ENCODE measurements around the gene ALDH5A1. TPM values are rescaled to one million over a fixed set of nuclear protein-coding genes. Genes with fewer than 3 reads are reported as not detected.

Gene ALDH5A1
- polyA plus RNA-seq, 5 donors = 9.2 to 13.8 (median 12.2) TPM

DNA sequence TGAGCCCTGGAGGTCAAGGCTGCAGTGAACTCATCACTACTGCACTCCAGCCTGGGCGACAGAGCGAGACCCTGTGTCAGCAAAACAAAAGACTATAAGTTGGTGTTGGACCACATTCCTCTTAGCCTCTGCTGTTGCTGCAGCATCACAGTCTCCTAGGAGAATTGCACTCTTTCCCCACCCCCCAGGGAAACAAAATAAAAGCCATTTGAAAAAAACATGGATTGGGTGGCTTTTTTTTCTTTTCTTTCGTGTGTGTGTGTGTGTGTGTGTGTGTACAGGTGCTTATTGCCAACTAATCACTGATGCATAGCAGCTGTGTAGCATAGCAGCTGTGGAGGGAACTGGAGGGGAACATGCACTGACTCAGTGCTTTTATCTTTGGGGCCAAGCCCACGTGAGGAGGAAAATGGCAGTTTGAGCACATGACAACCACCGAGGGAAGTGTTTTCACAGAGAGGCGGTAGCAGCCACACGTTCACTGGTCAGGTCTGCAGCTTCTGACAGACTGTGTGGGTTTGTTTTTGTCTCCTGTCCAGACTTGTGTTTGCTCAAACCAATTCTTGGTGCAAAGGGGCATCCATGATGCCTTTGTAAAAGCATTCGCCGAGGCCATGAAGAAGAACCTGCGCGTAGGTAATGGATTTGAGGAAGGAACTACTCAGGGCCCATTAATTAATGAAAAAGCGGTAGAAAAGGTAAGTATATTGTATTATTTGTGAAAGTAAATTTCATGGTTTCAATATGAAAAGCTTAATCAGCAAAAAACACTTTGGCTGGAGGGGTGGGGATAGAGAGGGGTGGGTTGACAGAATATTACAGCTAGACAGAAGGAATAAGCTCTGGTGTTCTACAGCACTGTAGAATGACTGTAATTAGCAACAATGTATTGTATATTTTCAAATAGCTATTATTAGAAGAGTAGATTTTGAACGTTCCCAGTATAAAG lies 27.7 kb downstream of the ALDH5A1 start:
- no peak for DNase-seq

- DNase-seq = no peak
Measured at GRCh38 chr6:24524329-24524728, 29.6 kb downstream of the ALDH5A1 start.

DNA sequence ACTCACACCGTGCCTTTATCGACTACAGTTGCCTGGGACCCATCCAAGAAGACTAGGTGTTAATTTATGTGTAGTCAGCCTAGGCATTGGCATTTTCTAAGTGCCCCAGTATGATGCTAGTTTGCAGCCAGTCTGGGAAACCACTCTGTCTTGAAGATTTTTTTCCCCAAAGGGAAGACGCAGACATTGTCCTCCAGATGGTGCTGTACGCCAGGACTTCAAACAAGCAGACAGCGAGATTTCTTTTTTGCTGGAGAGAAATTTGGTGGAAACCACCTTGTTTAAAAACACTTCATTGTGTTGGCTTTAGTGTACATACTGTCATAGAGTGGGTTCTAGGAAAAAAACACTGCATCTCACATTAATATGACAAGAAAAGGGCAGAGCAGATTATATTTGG lies 30.0 kb downstream of the ALDH5A1 start:
- DNase-seq = no peak

DNA sequence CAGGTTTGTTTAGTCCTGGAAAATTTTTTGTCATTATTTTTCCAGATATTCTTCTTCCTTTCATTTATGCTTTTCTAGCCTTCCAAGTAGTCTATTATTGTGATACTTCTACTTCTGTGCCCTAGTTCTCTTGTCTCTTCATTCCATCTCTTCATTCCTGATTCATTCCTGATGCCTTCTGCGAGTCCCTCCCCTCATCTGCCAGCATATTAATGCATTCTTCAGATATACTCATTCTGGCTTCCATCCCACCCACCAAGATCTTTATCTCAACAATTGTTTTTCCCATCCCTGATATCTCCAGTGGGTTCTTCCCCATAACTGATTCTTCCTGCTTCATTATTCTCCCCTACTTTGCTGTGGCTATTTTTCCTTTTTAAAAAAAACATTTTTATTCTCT lies 35.2 kb downstream of the ALDH5A1 start:
- no peak for DNase-seq

DNA sequence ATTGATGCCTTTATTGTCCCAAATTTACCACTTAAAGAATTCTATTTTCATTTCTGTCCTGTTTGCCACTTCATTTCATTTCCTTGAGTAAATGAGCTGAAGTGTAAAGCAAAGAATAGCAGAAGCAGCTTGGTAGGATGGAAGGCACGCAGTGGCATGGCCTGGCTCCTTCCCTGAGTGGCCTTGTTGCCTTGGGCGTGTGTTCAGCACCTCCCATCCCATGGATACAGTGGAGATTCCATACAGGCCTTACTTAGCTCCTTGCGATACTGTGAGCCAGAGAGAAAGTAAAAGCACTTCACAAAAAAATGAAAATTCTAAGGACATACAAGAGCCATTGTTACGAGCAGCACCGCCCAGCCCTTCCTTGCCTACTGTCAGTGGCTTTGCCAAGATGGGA lies 39.6 kb downstream of the ALDH5A1 start:
- DNase-seq = no peak

- no peak for DNase-seq
Measured at GRCh38 chr6:24535210-24535609, 40.4 kb downstream of the ALDH5A1 start.

DNA sequence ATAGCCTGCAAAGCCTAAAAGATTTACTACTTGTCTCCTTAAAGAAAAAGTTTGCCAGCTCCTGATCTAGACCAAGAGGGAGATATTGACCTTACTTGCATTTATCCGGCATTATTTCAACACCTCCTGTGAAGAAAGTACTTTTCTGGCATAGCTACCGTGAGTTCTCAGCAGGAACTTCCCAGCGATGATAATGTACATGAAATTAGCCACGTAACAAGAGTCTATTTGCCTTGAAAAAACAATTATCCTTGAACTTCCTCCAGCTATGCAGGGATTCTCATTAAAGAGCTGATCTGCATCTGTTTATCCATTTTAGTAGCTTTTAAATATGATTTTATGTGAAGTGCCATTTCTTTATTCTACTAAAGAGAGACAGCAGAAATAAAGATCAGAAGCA lies 41.7 kb downstream of the ALDH5A1 start:
- DNase-seq = no peak

GRCh38 chr6:24537082-24537699 lies 42.4 kb downstream of the ALDH5A1 start:
- DNase-seq = no peak

GRCh38 chr6:24537771-24538385 lies 43.1 kb downstream of the ALDH5A1 start:
- DNase-seq = no peak

- DNase-seq = no peak
Measured at GRCh38 chr6:24539416-24539815, 44.6 kb downstream of the ALDH5A1 start.

DNA sequence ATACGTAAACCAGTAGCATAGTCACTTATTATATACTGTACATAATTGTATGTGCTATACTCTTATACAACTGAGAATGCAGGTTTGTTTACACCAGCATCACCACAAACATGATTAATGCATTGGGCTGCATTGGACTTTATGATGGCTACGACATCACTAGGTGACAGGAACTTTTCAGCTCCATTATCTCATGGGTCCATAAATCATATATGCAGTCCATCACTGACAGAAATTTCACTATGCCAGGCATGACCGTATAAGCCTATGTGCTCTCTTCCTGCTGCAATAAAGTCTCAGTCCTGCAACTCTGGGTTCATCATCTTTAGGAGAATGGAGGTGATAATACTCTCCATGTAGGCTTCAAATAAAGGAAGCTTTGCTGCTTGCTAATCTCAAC lies 45.4 kb downstream of the ALDH5A1 start:
- no peak for DNase-seq

DNA sequence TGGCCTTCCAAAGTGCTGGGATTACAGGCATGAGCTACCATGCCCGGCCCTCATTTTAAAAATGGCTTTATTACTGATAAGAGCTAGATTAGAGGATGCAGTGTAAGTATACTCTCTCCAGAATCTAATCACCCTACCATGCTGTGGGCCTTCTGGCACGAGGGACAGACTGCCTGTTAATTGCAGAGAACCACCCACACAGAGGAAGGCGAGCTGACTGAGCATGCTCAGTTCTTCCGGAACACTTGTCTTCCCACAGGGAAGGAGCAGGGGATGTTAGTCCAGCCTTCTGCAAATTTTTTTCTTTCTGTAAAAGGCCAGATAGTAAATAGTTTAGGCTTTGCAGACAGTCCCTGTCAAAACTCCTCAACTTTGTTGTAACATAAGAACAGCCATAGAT lies 48.9 kb downstream of the ALDH5A1 start:
- no peak for DNase-seq

- DNase-seq = no peak
Measured at GRCh38 chr6:24545183-24545582, 50.4 kb downstream of the ALDH5A1 start.

GRCh38 chr6:24545691-24546090 lies 50.9 kb downstream of the ALDH5A1 start:
- no peak for DNase-seq

DNA sequence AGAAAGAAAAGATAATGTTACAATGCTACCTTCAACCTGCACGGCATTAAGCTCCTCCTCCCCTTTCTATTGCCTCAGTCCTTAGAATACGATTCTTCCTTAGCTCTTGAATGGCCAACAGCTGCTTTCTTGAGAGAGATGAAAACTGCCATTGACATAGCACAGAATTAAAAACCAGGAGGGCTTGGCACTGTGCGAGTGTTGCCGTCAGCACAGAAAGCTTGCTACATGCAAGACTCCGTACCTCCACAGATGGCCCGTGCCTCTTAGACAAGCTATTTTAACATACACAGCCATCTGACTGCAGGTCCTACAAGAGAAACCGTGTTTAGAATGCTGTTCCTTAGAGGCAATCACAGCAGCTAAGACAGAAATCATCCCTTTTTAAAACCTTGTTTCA lies 51.7 kb downstream of the ALDH5A1 start:
- DNase-seq = no peak

DNA sequence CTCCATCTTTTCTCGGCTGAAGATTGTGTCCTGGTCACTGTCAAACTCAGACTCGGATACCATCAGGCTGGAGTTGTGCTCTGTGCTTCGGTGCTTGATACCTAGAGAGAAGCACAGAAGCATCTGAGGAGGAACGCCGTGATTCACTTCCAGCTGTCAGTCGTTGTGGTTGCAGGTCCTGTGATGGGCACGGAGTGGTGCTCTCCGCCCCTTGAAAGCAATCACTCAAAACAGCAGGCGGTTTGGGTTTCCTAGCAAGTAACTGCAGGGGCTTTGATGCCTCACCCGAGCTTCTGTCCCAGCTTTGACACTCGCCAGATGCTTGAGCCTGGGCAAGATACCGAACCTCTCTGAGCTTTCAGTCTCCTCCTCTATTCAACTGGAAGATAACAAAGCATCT lies 52.5 kb downstream of the ALDH5A1 start:
- DNase-seq = no peak

DNA sequence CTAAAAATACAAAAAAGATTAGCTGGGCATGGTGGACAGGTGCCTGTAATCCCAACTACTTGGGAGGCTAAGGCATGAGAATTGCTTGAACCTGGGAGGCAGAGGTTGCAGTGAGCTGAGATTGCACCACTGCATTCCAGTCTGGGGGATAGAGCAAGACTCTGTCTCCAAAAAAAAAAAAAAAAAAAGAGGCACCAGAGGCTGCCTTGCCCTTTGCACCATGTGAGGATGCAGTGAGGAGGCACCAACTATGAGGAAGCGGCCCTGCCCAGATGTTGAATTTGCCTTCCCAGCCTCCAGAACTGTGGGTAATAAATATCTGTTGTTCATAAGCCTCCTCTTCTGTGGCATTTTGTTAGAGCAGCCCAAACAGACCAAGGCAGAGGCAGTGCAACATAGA lies 54.4 kb downstream of the ALDH5A1 start:
- DNase-seq = no peak

DNA sequence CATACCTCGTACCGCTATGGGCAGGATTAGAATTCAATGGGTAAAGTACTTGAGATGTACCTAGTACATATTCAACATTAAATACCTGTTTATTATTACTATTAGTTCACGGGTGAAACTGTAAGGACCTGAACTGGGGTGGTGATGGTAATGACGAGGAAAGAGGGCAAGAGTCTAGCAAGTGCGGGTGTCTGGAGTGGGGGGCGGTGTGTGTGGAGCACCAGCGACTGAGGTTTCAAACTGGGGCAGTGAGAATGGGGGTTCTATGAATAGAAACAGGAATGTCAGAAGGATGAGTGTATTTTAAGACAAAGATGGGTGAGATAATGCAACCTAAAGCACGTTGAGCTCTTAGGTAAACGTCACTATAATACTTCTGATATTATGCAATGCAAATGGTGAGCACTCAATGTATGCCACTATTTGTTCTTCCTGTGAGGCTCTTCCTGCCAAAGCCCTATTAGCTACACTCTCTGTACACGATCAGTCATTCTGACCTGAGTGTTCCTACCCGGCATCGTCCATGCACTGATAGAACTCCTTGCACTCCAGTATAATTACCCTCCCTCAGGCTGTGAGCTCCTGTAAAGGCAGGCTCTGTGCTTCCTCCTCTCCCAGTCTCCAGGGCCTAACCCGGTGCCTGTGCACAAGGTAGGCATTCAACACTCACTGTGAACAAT lies 55.0 kb downstream of the ALDH5A1 start:
- no peak for DNase-seq

DNA sequence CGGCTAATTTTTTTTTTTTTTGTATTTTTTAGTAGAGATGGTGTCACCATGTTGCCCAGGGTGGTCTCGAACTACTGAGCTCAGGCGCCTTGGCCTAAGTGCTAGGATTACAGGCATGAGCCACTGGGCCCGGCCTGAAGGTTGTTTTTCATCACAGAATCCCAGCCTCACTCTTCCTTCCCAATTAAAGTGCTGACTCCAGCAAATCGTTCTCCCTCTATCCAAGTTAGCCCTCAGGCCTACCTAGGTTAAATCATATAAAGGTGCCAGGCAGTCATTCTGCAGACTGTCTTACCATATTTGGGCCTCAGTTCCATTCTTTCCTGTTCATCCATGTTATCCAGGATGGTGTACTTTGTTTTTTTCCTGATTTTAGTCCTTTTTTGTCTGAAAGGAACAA lies 56.4 kb downstream of the ALDH5A1 start:
- DNase-seq = no peak

GRCh38 chr6:24554474-24554873 lies 59.7 kb downstream of the ALDH5A1 start:
- no peak for DNase-seq

GRCh38 chr6:24558516-24558915 lies 63.7 kb downstream of the ALDH5A1 start:
- DNase-seq = no peak

DNA sequence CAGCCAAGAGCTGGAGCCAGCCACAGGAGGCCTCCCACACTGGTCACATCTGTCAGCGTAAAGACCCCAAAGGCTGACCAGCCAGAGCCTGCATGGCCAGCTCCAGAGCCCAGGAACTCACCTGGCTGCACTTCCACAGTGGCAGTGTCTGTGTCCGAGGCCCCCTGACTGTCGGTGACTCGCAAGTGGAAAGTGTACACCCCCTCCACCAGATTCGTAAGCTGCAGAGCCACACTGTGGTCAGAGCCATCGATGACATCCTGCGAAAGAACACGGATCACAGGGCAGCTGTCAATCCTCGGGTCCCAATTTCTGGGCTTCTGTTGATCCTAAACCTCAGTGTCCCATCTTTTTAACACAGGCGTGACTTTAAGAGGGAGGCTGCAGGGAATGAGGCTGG lies 69.3 kb downstream of the ALDH5A1 start:
- DNase-seq = no peak
